ENCODE data around the gene STAT2.
A peak's percentile ranks its signal among the peaks of the same experiment; 100 is the strongest.
"Not testable (repeated sequence)": the region's sequence is repeated elsewhere in the genome, so short reads cannot be mapped to it uniquely, and the experiment has no call there.

STAT2 gene

GRCh38 chr12:56359851-56360767 is at the start of gene STAT2:
Gene STAT2, minus strand, starts transcription at chr12:56360107. Its CDS starts 3,536 bp downstream, at chr12:56356571.
- peak; percentile 96 to 100 (median 98) for DNase-seq

DNA sequence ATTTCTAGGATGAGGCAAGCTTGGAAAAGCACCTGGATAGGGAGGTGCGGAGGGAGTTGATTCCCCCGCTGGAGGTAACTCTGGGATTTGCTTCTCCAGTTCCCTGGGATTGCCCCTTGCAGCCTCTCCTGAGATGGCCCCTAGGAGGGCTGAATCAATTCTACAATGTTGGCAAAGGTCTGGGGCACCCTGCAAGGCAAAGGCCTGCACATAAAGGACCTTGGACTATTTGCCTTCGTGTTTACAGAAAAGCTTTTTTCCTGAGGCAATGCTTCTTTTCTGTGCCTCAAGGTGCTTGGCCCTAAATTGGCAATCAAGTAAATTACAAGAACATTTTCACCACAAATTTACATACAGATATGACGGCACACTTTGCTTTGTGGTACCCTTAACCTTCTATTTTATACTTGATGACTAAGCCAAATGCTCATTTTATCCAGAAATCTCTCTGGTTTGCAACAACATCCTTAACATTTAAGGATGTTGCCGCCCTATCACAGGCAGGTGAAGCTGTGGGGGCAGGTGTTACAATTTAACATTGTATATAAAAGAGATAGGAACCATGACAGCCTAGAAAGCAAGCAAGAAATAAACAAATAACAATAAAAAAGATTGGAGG is 49.0 kb upstream of the STAT2 start:
- DNase-seq, result no peak

- DNase-seq, result not testable (repeated sequence)
Observed at GRCh38 chr12:56404227-56404626, 44.3 kb upstream of the STAT2 start.

GRCh38 chr12:56401612-56402011 is 41.7 kb upstream of the STAT2 start:
- not testable (repeated sequence) for DNase-seq

DNA sequence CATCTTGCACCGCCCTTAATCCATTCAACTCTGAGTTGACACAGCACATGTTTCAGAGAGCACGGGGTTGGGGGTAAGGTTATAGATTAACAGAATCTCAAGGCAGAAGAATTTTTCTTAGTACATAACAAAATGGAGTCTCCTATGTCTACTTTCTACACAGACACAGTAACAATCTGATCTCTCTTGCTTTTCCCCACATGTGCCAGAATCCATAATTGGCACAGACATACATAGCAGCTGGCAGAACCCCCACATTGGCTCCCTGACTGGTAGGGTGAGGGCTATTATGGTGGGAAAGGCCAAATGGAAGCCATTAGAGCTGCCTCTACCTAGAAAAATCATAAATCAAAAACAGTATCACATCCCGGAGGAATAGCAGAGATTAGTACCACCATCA is 41.2 kb upstream of the STAT2 start:
- DNase-seq, result not testable (repeated sequence)

DNA sequence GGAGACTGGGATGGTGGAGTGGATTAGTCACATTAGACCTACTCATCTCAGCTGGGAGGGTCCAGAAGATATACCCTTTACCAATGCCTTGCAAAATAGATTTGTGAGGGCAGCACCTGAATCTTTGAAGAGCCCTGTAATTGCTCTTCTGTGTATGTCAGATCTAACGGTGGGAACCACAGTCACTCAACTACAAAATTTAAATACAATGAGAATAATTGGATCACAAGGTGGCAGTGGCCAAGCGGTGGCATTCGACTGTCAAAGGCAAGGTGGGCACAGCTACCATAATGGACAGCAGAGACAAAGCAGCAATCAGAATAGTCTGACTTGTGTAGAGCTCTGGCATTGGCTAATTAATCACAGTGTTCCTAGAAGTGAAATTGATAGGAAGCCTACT is 39.6 kb upstream of the STAT2 start:
- DNase-seq, result not testable (repeated sequence)

- DNase-seq, result no peak
Observed at GRCh38 chr12:56398324-56398723, 38.4 kb upstream of the STAT2 start.

DNA sequence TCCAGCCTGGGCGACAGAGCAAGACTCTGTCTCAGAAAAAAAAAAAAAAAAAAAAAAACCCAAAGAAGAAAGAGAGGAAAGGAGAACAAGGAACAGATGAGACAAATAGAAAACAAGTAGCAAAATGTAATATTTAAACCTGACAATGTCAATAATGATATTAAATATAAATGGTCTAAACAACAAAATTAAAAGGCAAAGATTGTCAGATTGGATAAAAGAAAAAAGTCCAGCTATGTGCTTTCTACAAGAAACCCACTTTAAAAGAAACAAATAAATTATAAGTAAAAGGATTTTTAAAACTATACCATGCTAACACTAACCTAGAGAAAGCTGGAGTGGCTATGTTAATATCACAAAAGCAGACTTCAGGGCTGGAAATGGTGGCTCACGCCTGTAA is 32.4 kb upstream of the STAT2 start:
- DNase-seq, result no peak

- DNase-seq, result no peak
Observed at GRCh38 chr12:56391721-56392120, 31.8 kb upstream of the STAT2 start.

- no peak for DNase-seq
Observed at GRCh38 chr12:56389412-56389811, 29.5 kb upstream of the STAT2 start.

- no peak for DNase-seq
Observed at GRCh38 chr12:56387152-56387736, 27.3 kb upstream of the STAT2 start.

GRCh38 chr12:56385873-56386272 is 26.0 kb upstream of the STAT2 start:
- DNase-seq, result no peak

DNA sequence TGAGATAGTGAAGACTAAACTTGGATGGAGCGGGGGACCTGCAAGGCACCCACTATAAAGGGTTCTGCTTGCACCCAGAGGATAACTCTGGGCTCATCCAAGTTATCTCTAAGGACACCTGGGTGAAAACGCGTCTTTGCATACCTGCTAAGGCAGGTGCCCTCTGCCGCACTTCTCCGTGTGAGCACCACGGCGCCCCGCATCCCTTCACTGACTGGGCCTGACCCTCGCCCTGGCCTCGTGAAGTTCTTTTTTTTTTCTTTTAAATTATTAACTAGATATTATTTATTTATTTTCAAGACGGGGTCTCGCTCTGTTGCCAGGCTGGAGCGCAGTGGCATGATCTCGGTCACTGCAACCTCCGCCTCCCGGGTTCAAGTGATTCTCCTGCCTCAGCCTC is 22.7 kb upstream of the STAT2 start:
- DNase-seq, result no peak

DNA sequence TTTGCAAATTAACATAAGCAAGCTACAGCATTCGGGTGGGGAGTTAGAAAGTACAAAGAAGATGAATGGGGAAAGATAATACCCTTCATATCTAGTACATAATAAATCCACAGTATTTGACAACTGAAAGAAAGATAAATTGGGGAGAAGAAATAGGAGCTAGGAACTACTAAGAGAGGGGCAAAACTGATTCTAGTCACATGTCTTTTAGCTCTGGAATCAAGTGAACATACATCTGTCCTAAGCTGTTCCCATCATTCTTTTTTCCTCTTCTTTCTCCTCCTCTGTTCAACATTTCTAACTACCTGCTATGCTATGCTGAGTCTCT is 18.0 kb upstream of the STAT2 start:
- no peak for DNase-seq

DNA sequence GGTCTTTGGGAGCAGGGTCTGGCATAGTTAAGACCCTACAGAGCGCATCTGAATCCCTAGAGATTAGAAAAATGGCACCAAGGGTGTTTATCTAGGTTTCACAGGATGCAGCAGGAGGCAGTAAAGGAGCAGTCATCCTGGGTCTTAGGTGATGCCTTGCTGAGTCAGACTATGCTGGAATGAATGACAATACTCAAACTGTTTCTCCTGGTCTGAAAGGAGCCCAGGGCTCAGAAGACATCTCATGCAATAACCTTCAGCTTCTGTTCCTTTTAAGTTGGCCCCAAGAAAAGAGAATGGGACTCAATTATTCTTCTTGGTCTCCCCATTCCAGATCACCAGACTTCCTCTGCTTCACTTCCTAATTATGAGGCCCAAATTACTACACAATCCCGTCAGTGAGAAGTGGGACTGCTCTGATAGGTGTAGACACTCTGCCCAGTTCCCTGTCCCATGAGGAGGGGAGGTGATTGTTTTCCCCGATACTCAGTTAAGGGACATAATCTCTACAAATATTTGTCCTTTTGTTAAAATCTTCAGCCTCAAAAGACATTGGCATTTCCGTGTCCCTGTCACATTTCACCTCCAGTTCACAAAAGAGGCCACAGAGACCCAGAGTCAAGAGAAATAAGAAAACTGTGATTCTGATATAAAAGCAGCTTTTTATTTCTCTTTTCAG is 17.5 kb upstream of the STAT2 start:
- no peak for DNase-seq

- no peak for DNase-seq
Observed at GRCh38 chr12:56375598-56376434, 15.9 kb upstream of the STAT2 start.

DNA sequence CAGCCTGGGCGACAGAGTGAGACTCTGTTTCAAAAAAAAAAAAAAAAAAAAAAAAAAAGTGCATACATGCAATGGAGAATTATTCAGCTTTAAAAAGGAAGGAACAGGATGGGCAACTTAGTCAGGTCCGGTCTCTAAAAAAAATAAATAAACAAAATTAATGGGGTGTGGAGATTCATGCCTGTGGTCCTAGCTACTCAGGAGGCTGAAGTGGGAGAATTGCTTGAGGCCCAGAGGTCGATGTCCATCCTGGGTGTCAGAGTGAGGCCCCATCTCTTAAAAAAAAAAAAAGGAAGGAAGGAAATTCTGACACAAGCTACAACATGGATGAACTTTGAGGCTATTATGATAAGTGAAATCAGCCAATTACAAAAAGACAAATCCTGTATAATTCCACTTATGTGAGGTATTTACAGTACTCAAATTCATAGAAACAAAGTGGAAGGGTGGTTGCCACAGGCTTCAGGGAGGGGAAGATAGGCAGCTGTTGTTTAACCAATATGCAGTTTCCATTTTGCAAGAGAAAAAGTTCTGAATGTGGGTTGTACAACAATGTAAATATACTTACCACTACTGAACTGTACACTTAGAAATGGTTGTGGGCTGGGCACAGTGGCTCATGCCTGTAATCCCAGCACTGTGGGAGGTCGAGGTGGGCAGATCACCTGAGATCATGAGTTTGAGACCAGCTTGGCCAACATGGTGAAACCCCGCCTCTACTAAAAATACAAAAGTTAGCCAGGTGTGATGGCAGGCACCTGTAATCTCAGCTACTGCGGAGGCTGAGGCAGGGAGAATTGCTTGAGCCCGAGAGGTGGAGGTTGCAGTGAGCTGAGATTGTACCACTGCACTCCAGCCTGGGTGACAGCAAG is 15.1 kb upstream of the STAT2 start:
- no peak for DNase-seq

GRCh38 chr12:56373515-56373914 is 13.6 kb upstream of the STAT2 start:
- no peak for DNase-seq

- no peak for DNase-seq
Observed at GRCh38 chr12:56366948-56367347, 7.0 kb upstream of the STAT2 start.

DNA sequence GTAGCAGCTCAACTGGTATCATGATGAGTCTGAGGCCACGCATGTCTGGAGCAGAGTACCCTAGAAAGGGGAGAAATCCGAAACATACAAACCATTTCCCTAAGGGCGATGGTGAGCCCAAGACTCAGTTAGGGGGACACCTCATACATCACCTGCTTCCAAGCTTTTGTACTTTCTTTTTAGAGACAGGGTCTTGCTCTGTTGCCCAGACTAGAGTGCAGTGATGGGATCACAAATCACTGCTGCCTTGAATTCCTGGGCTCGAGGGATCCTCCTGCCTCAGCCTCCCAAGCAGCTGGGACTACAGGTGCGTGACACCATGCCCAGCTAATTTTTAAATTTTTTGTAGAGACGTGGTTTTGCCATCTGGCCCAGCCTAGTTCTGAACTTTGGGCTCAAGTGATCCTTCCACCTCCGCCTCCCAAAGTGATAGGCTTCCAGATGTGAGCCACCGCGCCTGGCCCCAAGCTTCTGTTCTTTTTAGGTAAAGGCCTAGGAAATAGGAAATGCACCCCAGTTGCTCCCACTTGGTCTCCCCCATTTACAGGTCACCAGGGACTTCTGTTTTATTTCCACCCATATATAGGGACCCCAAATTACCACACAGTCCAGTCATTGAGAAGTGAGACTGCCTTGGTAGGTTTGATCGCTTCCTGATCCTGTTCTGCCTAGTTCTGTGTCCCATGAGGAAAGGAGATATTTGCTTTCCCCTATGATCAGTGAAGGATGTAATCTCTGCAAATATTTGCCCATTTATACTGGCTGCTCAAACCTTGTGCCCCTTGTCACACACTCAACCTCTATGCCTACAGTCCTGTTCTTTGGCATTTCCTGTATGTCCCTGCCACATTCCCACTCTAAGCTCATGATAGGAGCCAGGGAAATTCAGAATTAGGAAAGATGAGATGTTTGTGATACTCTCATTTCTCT is 2.5 kb upstream of the STAT2 start, which contains the start of gene APOF:
Gene APOF (minus strand): TSS at position 728 of the 930 bp plus-strand sequence. CDS start 112 bp downstream, at position 616.
- DNase-seq, result no peak

Data from stimulated activated naive CD4-positive, alpha-beta T cell (primary cell).